ENCODE measurements around the gene RBKS. TPM values are rescaled to one million over a fixed set of nuclear protein-coding genes. Genes with fewer than 3 reads are reported as not detected.
"Not testable (repeated sequence)": the region's sequence is repeated elsewhere in the genome, so short reads cannot be mapped to it uniquely, and the experiment has no call there.

RBKS gene
- total RNA-seq, 1 experiment from 2014 or later: 1.7 TPM

GRCh38 chr2:27752551-27753237 lies 137.5 kb downstream of the RBKS start:
- ChIA-PET POLR2A (interaction anchor here (0.6 to 2.1 kb wide), 23 partner anchors 11 to 1168 kb away, joined by 3 to 15 read pairs (median 4); partner anchors contain the start of genes BABAM2, MRPL33 and RBKS), CTCF (interaction anchor here (0.6 to 4.8 kb wide), 19 partner anchors 11 to 741 kb away, joined by 3 to 72 read pairs (median 4); partner anchors contain the start of genes FOSL2, RBKS and SUPT7L)
- DNase-seq (ENCODE audit: low spot score) (peak; percentile 56), ATAC-seq (peak; percentile 57)
- H3K27me3 Mint-ChIP-seq (ENCODE audit: low read depth): peaks cover 12% of the 10 kb centered on the region
- H3K9me3 Mint-ChIP-seq: peaks cover 16% of the 10 kb centered on the region
- H3K4me1 Mint-ChIP-seq: peaks cover 25% of the 10 kb centered on the region
- TF ChIP-seq GABPB1 (CRISPR knock-in tag; IDR thresholded peaks at IDR 0.05) (peak; percentile 96), ZNF219 (CRISPR knock-in tag; IDR thresholded peaks at IDR 0.05; ENCODE audit: borderline replicate concordance) (no peak)
- H3K4me3 Mint-ChIP-seq: peak overlapping the region; percentile 75
- peak overlapping the region; percentile 85 for H3K27ac Mint-ChIP-seq
- peaks cover 7% of the 10 kb centered on the region for H3K36me3 Mint-ChIP-seq

DNA sequence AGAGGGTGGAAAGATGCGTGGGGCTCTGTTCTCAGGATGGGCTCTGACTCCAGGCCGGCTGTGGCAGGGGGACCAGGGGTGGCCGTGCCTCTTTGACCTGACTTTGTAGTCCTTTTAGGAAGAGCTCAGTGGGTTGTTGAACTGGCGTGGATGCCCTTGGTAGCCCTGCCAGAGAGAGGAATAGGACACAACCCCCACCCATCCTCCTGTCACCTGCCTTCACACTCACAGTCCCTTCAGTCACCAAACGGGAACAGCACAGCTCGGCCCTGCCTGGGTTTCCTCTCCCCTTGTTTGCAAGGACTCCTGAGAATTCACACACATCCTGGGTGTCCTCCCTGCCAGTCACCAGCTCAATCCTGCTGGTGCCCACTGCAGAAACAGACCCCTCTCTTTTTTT lies 138.8 kb downstream of the RBKS start:
- ChIA-PET CTCF (interaction anchor here (0.6 to 4.8 kb wide), 4 partner anchors 28 to 130 kb away, joined by 3 to 72 read pairs (median 8); no protein-coding TSS in a partner anchor), POLR2A (interaction anchor here (0.6 kb wide), 3 partner anchors 23 to 1718 kb away, joined by 4 to 7 read pairs (median 5); no protein-coding TSS in a partner anchor)
- H3K9me3 Mint-ChIP-seq: peaks cover 16% of the 10 kb centered on the region
- peaks cover 15% of the 10 kb centered on the region for H3K27me3 Mint-ChIP-seq (ENCODE audit: low read depth)
- no peak overlapping the region for H3K27ac Mint-ChIP-seq
- H3K4me1 Mint-ChIP-seq: peaks cover 25% of the 10 kb centered on the region
- ATAC-seq (no peak), DNase-seq (ENCODE audit: low spot score) (no peak)
- peaks cover 4% of the 10 kb centered on the region for H3K36me3 Mint-ChIP-seq
- TF ChIP-seq, protein P1, sequence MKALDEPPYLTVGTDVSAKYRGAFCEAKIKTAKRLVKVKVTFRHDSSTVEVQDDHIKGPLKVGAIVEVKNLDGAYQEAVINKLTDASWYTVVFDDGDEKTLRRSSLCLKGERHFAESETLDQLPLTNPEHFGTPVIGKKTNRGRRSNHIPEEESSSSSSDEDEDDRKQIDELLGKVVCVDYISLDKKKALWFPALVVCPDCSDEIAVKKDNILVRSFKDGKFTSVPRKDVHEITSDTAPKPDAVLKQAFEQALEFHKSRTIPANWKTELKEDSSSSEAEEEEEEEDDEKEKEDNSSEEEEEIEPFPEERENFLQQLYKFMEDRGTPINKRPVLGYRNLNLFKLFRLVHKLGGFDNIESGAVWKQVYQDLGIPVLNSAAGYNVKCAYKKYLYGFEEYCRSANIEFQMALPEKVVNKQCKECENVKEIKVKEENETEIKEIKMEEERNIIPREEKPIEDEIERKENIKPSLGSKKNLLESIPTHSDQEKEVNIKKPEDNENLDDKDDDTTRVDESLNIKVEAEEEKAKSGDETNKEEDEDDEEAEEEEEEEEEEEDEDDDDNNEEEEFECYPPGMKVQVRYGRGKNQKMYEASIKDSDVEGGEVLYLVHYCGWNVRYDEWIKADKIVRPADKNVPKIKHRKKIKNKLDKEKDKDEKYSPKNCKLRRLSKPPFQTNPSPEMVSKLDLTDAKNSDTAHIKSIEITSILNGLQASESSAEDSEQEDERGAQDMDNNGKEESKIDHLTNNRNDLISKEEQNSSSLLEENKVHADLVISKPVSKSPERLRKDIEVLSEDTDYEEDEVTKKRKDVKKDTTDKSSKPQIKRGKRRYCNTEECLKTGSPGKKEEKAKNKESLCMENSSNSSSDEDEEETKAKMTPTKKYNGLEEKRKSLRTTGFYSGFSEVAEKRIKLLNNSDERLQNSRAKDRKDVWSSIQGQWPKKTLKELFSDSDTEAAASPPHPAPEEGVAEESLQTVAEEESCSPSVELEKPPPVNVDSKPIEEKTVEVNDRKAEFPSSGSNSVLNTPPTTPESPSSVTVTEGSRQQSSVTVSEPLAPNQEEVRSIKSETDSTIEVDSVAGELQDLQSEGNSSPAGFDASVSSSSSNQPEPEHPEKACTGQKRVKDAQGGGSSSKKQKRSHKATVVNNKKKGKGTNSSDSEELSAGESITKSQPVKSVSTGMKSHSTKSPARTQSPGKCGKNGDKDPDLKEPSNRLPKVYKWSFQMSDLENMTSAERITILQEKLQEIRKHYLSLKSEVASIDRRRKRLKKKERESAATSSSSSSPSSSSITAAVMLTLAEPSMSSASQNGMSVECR (CRISPR knock-in tag; IDR thresholded peaks at IDR 0.05; ENCODE audit: borderline replicate concordance): no peak
- TF ChIP-seq ZNF121 (CRISPR knock-in tag; IDR thresholded peaks at IDR 0.05) (no peak), CREB1 (CRISPR knock-in tag; IDR thresholded peaks at IDR 0.05) (no peak), ZNF138 (CRISPR knock-in tag; conservative IDR thresholded peaks at IDR 0.05) (no peak), HMGA2 (CRISPR knock-in tag; IDR thresholded peaks at IDR 0.05) (no peak), FOXJ3 (CRISPR knock-in tag; IDR thresholded peaks at IDR 0.05; ENCODE audit: borderline replicate concordance) (no peak), ZNF281 (CRISPR knock-in tag; IDR thresholded peaks at IDR 0.05) (no peak)
- TF ChIP-seq, protein P2, sequence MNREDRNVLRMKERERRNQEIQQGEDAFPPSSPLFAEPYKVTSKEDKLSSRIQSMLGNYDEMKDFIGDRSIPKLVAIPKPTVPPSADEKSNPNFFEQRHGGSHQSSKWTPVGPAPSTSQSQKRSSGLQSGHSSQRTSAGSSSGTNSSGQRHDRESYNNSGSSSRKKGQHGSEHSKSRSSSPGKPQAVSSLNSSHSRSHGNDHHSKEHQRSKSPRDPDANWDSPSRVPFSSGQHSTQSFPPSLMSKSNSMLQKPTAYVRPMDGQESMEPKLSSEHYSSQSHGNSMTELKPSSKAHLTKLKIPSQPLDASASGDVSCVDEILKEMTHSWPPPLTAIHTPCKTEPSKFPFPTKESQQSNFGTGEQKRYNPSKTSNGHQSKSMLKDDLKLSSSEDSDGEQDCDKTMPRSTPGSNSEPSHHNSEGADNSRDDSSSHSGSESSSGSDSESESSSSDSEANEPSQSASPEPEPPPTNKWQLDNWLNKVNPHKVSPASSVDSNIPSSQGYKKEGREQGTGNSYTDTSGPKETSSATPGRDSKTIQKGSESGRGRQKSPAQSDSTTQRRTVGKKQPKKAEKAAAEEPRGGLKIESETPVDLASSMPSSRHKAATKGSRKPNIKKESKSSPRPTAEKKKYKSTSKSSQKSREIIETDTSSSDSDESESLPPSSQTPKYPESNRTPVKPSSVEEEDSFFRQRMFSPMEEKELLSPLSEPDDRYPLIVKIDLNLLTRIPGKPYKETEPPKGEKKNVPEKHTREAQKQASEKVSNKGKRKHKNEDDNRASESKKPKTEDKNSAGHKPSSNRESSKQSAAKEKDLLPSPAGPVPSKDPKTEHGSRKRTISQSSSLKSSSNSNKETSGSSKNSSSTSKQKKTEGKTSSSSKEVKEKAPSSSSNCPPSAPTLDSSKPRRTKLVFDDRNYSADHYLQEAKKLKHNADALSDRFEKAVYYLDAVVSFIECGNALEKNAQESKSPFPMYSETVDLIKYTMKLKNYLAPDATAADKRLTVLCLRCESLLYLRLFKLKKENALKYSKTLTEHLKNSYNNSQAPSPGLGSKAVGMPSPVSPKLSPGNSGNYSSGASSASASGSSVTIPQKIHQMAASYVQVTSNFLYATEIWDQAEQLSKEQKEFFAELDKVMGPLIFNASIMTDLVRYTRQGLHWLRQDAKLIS (CRISPR knock-in tag; IDR thresholded peaks at IDR 0.05; ENCODE audit: borderline replicate concordance): no peak
- no peak overlapping the region for H3K4me3 Mint-ChIP-seq

GRCh38 chr2:27748803-27749554 lies 141.2 kb downstream of the RBKS start:
- H3K36me3 Mint-ChIP-seq; H3K4me3 Mint-ChIP-seq; DNase-seq (ENCODE audit: low spot score); ATAC-seq; H3K27ac Mint-ChIP-seq; POLR2A ChIA-PET: not testable (repeated sequence)
- H3K27me3 Mint-ChIP-seq (ENCODE audit: low read depth): peaks cover 22% of the 10 kb centered on the region
- H3K9me3 Mint-ChIP-seq: peaks cover 16% of the 10 kb centered on the region
- peaks cover 21% of the 10 kb centered on the region for H3K4me1 Mint-ChIP-seq
- CTCF ChIA-PET: interaction anchor here (1.2 kb wide), 1 partner anchor 26 kb away, joined by 3 read pairs; no protein-coding TSS in a partner anchor

Data from WTC11 (cell line).